Effector CD4-positive, alpha-beta T cell (primary cell): Measurements from ENCODE around the gene RPS6KA4.

Experiments used
- DNase-seq: peaks from one replicate; pipeline ENCODE4 v3.0.0-alpha.2; 2020

RPS6KA4 gene

GRCh38 chr11:64369440-64370421, 10.8 kb downstream of the RPS6KA4 start:
- DNase-seq = no peak

DNA sequence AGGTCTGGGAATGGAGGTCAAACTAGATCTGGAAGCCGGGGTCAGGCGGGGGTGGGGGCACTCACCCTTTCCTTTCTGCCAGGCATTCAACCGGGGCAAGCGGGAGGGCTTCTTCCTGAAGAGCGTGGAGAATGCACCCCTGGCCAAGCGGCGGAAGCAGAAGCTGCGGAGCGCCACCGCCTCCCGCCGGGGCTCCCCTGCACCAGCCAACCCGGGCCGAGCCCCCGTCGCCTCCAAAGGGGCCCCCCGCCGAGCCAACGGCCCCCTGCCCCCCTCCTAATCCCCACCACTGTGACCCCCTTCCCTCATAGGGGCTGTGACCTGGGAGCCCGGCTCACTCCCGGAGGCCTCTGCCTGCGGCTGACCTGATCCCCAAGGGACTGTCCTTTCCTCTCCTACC, 12.2 kb downstream of the RPS6KA4 start:
- no peak for DNase-seq

GRCh38 chr11:64372021-64372420, 13.1 kb downstream of the RPS6KA4 start:
- no peak for DNase-seq

GRCh38 chr11:64372802-64373597, 14.0 kb downstream of the RPS6KA4 start:
- DNase-seq = no peak

GRCh38 chr11:64373598-64373974, 14.6 kb downstream of the RPS6KA4 start:
- DNase-seq = no peak

DNA sequence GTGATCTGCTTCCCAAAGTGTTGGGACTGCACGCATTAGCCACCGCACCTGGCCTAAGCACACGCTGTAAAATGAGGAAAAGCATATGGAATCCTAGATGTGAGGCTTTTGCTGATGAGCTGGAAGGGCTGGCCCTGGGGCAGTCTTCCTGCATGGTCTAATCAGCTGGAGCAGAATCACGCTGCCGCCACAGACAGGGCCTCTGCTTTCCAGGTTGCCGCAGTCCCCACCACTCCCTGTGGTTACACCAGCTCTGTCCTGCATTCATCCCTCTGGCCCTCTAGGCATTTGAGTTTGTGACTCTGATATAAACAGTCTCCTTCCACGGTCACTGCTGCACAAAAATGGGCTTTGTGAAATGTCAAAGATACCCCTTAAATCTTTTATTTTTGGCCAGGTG, 17.1 kb downstream of the RPS6KA4 start:
- no peak for DNase-seq

DNA sequence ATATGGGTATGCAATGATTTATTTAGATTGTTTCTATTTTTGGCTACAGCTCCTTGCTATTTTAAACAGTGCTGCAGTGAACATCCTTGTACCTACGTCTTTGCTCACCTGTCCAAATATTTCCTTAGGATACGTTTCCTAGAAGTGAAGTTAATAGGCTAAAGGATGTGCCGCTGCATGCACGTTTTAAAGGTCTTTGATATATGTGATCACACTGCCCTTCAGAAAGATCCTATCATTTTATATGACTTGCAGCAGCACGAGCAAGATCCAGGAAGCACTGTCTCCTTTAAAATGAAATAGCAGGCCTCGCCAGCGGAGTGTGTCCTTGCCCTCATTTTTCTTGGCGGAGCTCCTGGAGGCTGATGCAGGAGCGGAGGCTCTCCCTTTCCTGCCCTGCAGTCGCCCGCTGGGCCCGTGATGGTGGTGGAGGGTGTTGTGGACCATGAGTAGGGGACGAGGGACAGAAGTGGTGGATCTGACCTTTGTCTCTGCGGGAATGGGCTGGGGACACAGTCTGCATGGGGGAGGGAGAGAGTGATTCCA, 19.4 kb downstream of the RPS6KA4 start:
- no peak for DNase-seq

GRCh38 chr11:64379160-64379559, 20.2 kb downstream of the RPS6KA4 start:
- DNase-seq = no peak

DNA sequence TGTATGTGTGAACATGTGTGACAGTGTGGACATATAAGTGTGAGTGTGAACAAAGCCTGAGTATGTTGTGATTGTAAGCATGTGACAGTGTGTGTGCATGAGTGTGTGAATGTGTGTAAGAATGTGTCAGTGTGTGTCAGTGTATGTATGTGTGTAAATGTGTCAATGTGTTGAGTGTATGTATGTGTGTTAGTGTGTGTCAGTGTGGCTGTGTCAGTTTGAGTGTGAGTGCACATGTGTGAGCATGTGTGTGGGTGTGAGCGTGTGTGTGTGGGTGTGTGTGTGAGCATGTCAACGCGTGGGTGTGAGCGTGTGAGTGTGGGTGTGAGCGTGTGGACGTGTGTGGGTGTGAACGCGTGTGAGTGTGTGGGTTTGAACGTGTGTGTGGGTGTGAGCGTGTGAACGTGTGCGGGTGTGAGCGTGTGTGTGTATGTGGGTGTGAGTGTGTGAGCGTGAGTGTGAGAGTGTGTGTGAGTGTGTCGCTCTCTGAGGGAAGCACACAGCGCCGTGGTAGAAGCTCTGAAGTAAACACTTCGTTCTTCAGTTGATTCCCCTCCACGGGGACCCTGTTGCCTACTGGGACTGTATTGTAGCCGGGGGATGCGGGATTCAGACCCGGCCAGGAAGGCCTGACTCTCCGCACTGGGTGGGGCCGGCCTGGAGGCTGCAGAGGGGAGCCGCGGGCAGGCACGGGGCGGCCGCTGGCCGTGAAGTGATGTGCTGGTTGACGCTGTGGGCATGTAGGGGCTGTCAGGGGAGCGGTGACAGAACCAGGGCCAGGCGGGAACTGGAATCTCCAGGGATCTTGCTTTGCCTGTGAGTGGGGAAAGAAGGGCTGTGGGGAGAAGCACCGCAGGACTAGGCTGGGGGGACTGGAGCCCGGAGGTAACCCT, 21.1 kb downstream of the RPS6KA4 start:
- no peak for DNase-seq

DNA sequence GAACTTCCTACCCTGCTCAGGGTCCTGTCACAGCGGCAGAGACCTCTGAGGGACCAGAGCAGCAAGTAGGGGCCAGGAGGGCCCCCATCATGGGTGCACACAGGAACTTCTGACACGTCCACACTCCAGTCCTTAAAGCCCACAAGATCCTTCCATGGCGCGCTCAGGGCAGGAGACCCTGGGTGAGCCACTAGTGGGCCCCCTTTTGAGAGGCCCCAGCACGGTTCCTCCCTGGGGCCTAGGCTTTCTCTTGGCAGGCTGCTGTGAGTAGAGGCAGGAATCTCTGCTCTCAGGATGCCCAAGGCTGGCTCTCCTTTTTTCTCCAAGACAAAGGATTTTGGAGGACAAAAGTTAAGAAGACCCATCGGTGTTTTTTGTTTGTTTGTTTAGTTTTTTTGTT, 22.4 kb downstream of the RPS6KA4 start:
- no peak for DNase-seq

DNA sequence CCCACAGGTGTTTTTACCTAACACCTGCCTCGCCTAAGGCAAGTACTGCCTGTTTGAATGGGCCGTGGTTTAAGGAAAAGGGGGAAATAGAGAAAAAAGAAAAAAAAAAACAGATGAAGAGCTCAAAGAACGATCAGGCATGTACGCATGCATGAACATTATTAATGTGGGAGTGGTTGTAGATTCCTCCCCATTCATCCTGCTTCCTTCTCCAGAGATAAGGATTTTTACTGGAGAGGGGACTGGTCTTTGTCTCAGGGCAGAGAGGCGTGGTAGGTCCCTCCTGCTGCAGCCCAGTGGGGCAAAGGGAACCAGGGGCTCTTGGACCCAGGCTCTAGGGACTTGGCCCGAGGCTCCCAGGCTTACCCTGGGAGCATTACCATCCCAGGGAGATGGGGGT, 23.1 kb downstream of the RPS6KA4 start:
- no peak for DNase-seq

DNA sequence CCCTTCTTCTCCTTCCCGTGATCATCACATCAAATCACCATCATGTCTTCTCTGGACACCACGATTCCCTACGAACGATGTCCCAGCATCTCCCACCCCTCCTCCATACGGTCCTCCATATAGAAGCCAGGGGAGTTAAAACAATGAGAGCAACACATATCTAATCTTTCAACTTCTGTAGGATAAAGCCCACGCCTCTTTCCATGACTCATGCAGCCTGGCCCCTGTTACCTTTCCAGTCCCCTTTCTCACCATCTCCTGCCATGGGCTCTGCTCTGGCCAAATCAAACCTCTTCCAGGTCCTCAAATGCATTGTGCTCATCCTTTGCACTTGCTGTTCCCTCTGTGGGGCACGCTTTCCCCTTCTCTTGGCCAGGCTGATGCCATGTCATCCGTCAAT, 23.6 kb downstream of the RPS6KA4 start:
- no peak for DNase-seq

DNA sequence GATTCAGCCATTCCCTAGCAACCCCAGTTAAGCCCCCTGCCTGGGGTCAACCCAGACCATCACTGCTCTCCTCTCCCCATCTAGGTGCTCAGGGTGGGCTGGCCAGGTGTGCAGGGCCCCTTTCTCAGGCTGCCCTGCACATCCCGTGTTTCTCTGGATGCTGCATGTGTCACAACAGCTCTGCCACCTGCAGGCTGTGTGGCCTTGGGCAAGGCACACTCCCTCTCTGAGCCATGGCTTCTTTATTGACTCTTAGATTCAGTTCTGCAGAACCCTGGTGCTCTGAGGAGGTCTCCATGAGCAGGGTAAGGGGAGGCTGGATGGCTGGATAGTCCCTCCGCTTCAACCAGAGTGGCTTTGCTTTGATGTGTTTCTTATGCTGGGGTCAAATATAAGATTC, 24.6 kb downstream of the RPS6KA4 start:
- no peak for DNase-seq

- no peak for DNase-seq
Measured at GRCh38 chr11:64384028-64384737, 25.2 kb downstream of the RPS6KA4 start.

GRCh38 chr11:64384981-64385944, 26.3 kb downstream of the RPS6KA4 start:
- DNase-seq = no peak

GRCh38 chr11:64385945-64386704, 27.2 kb downstream of the RPS6KA4 start:
- DNase-seq = no peak

DNA sequence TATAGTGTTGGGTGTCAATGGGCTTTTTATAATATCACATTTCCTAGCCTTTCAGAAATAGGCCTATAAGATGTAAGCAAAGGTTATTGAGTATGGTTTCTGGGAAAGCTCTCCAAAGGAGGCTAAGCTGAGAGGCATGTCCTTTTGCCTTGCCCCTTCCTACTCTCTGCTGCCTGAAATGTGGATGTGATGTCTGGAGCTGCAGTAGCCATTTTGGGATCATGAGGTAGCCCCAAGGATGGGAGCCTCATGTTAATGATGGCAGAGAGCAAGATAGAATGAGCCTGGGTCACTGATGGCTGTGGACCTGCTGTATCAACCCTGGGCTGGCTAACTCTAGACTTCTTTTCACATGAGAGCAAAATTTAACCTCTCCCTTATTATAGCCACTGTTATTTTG, 29.0 kb downstream of the RPS6KA4 start:
- DNase-seq = no peak

DNA sequence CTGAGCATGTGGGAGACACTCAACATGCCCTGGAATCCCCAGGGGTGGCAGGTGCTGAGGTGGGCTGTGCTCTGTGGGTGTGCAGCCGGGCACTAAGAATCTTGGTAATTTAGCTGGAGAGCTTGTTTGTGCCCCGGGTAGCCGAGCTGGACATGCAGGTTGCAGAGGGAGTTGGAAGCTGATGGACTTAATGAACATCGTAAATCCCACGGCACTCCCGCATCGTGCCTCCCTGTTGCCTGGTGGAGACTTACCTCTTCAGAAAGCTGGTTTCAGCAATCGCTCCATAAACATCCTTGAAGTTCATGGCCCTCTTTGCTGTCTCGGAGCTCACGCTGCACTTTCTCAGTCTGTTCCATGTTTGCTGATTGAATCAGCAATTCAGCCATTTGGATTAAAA, 29.9 kb downstream of the RPS6KA4 start:
- no peak for DNase-seq

- no peak for DNase-seq
Measured at GRCh38 chr11:64389851-64390250, 30.9 kb downstream of the RPS6KA4 start.

DNA sequence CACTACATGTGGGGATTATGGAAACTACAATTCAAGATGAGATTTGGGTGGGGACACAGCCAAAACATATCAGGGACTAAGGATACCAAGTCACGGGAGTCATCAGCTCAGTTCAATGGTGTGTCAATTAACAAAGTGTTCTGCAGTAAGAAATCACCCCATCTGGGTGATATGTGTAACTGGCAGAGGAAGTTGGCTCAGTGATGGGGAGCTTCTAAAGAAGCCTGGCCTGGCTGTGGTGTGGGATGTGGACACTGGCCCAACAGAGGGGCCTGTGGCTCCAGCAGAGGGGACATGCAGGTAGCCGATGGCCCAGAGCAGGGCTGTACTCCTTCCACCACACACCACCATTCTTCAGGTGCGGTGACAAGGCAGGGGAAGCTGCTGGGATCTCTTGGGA, 31.6 kb downstream of the RPS6KA4 start:
- no peak for DNase-seq
